NCI-H82 (cell line): ENCODE measurements around the gene TRPT1.

Source experiments
- DNase-seq: peaks from one replicate; lab custom pipeline; 2025; lab: John Stamatoyannopoulos, UW

TRPT1 gene

DNA sequence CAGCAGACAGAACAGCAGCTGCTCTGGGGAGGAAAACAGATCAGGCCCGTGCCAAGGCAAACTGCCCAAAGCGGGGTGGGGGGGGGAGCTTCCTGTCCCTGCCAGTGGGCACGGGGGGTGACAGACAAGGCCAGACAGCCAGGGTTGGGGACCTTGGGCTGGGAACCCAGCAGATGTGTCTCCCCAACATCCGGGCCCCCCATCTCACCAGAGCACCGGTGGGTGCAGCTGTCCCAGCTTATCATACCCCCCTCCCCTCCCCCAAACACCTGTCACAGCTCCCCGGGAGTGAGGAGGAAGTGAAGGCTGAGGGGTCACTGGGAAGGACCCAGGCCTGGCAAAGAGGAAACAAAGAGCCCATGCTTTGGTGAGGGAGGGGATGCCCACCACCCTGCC is 19.4 kb upstream of the TRPT1 start:
- DNase-seq, result no peak

DNA sequence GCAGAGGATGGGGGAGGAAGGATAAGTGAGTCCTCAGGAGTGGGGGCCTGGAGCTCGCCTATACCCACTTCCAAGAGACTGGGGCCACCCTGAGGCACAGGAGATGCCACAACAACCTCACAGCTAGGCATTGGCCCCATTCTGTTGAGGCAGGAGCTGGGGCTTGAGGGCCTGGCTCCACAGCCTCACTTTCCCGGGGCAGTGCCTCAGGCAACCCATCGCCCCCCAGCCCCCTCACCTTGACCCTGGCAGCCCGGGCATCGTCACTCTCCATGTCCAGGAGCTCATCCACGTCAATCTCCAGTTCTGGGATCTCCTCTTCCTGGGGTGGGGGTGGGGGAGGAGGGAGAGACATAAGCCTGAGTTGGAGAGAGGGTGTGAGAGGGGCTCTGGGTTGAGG is 19.0 kb upstream of the TRPT1 start:
- no peak for DNase-seq

DNA sequence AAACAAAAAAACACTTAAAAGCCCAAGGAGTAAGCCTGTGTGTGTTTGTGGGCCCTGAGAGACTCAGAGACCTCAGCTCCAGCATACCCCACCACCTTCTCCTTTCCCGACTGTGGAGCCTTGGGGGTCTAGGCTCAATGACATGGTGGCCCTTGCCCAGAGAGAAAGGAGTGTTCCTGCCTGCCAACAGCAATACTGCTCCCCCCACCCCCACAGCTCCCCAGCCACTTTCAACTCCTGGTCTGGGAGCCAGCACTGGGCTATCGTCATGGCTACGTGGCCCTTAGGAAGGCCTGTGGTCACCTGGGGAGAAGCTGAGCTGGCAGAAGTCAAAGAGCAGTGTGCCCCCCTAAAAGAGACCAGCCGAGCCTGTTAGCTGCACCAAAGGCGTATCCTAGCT is 18.1 kb upstream of the TRPT1 start:
- no peak for DNase-seq

DNA sequence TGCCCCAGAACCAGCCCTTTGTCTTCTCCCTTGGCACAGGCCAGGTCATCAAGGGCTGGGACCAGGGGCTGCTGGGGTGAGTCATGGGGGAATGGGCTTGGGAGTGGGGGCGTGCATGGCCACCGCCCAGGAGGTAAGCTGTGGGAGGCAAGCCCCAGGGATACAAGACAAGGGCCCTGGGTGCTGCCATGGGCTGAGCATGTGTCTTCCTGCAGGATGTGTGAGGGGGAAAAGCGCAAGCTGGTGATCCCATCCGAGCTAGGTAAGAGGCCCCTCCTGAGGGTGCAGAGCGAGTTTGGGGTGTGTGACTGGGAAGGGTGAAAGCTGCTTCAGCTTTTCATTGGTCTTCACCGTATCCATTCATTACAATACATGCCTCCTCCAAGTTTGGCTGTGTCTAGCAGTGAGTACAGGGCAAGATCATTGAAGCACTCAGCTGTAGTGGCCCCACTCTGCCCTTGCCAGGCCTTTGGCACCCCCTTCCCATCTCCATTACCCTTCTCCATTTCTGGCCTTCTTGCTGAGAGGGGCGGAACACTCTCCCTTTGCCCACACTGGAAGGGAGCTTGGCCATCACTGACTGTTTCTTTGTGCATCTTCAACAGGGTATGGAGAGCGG is 17.4 kb upstream of the TRPT1 start:
- DNase-seq, result no peak

DNA sequence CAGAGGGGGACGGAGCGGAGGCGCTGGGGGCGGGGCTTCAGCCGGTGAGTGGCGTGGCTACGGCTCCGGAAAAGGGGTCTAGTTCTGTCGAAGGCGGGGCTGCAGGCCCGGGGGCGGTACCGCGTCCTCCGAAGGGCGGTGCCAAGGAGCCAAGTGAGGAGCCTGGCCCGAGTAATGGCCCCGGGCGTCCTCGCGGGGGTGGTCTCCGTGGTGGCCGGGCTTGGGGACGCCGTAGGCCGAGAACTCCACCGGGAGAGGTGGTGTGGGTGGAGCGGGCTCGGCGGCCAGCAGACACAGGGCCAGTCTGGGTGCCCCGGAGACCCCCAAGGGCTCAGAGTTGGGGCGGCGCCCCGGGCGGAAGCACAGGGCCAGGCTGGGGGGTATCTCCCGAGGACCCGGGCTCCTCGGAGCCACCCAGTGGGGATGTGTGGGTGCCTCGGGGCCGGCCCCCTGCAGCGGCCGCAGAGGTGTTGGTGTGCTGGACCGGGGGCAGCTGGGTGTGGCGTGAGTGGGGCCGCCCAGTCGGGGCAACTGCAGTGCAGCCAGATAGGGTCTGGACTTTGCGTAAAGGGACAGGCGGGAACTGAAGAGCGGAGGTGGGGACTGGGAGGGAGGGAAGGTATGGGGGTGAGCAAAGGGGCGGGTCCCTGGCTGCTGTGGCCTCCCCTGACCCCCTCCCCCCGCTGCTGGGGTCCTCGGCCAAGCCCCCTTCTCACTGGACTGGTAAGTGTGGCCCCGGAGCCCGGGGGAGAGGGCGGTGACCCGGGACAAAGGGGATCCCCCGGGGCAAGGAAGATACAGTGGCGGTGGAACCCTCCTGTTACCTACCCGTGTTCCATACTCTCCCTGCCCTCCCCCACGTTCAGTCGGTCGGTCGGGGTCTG is 15.7 kb upstream of the TRPT1 start:
- DNase-seq, result peak; percentile 63

DNA sequence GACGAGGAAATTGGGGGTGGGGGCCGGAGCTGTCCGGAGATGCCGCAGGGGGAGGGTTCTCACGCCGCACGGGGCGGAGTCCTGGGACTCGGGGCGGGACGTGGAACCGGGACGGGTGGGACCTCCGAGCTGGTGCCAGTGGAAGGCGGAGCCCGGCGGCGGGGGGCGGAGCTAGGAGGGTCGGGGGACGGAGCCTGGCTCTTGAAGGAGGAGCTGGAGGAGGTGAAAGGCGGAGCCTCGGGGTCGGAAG is 15.2 kb upstream of the TRPT1 start:
- DNase-seq, result peak; percentile 98

DNA sequence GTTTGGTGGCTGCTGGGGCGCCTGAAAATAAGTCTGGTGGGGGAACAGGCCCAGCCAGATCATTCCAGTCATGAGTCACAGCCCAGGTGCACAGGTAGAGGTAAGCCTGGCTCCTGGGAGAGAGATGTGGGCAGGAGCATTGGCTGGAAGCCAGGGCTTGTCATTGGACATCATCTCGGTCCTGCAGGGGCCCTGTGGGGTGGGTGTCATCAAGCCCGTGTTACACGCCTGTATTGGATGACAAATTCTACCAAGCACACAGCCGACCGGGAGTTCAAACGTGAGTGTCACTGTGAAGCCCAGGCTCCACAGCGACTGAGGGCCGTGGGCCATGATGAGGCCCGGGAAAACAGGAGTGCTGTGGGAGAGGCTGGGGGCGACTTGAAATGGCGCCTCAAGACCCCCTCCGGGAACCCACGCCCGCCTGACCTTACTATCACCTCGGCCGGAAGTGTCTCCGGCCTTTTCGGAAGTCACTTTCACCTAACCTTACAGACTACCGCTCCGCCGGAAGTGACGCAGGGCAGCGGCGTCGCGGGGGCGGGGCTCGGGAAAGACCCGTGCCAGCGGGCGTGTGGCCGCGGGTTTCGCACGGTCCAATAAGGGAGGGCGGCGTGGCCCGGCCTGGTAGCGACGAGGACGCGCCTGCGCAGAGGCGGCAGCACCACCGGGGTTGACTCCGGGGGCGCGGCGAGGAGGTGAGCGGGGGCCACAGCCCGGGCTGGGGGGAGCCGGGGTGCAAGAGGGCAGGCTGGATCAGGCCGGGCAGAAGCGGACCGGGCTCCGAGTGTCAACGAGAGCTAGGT is 14.7 kb upstream of the TRPT1 start, which contains the start of gene FKBP2:
TSS of gene FKBP2 (plus strand) at position 661 of the 806 bp plus-strand sequence. CDS start 1,293 bp downstream, outside the sequence.
- DNase-seq, result peak; percentile 96

DNA sequence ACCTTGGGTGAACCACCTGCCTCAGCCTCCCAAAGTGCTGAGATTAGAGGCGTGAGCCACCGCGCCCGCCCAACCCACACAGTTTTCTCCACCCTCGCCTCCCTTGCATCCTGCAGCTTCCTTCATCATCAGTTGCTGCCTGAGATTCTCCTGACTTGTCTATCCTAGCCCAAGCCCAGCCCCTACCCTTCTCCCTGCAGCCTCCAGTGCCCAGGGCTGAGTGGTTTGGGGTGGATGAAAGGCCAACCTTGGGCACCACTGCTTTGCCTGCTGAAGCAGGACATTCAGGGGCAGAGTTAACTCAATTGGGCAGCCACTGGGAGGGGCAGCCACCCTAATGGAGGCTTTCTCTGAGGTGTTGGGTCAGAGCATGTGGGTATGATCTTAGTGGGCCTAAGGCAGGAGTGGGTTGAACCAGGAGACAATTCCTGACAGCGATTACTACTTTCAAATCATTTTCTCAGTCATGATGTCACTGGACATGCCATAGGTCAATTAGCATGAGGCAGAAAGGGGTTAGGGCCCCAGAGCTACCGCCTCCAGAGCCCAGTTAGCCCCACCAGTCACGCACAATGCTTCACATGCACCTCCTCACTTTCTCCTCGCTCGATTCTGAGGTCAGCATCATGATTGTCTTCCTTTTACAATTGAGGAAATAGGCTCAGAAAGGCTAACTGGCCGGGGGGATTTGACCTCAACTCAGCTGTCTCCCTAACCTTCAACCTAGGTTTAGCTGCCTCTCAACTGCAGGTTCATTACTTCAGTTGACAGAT is 13.9 kb upstream of the TRPT1 start:
- DNase-seq, result no peak

DNA sequence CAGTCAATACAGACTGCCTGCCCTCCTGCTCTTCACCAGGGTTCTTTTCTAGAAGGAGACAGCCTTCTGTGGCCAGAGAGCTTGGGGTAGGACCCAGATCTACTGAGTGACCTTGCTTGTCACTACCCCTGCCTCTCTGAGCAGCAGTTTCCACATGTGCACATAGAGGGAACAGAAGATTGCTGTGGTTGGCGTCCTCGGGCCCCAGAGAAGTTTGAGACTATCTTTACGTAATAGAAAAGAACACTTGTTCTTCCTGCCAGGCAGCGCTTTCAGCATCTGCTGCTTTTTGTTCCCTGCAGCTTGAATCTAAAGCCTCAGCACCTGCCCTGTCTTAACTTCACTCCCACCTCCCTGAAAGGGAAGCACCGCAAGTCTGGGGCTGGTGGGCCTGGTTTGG is 13.0 kb upstream of the TRPT1 start:
- no peak for DNase-seq

DNA sequence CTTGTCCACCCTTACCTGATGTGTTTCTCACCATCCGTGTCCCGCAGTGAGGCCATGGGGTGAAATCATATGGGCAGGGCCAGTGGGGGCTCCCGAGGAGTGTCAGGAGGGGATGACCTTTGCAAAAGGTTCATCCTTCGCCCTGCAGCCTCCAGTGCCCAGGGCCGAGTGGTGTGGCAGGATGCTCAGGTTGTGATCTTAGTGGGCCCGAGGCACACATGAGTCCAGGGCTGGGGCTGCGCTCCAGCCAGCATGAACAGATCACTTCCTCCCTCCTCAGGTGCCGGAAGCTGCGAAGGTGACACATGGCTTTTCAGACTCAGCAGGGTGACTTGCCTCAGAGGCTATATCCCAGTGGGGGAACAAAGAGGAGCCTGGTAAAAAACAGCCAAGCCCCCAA is 12.1 kb upstream of the TRPT1 start:
- no peak for DNase-seq

DNA sequence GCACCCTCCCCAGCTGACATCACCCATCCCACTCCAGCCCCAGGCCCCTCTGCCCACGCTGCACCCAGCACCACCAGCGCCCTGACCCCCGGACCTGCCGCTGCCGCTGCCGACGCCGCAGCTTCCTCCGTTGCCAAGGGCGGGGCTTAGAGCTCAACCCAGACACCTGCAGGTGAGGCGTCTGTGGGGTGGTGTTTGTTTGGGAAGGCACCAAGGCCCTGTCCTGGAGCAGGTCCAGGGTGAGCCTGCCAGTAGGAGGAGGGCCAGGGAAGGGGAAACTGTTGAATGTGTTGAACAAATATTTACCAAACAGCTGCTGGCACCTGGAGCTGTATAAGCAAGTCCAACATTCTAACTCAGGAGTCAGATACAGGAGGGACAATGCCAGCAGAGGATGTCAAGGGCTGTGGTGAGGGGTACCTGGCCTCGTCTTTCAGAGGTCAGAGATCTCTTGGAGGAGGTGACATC is 11.5 kb upstream of the TRPT1 start:
- no peak for DNase-seq

DNA sequence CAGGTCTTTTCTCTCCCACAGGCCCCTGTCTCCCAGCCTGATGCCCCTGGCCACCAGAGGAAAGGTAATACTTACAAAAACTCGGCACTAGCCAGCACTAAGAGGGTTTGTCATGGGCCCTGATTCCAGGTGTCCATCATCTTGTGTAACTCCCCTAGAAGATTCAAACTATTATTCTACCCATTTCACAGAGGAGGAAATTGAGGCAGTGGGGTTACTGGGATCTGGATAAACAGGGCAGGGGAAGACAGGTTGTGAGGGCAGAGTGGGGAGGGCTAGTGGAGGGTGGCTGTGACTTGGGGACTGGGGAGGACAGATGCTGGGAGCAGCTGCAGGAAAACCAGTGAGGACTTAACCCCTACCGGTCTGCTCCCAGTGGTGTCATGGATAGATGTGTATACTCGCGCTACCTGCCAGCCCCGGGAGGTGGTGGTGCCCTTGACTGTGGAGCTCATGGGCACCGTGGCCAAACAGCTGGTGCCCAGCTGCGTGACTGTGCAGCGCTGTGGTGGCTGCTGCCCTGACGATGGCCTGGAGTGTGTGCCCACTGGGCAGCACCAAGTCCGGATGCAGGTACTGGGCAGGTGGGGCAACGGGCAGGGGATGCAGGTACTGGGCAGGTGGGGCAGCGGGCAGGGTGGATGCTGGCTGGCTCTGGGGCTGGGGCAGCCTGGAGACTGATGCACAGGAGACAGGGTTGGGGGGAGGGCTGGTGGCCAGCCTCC is 9.6 kb upstream of the TRPT1 start:
- no peak for DNase-seq

DNA sequence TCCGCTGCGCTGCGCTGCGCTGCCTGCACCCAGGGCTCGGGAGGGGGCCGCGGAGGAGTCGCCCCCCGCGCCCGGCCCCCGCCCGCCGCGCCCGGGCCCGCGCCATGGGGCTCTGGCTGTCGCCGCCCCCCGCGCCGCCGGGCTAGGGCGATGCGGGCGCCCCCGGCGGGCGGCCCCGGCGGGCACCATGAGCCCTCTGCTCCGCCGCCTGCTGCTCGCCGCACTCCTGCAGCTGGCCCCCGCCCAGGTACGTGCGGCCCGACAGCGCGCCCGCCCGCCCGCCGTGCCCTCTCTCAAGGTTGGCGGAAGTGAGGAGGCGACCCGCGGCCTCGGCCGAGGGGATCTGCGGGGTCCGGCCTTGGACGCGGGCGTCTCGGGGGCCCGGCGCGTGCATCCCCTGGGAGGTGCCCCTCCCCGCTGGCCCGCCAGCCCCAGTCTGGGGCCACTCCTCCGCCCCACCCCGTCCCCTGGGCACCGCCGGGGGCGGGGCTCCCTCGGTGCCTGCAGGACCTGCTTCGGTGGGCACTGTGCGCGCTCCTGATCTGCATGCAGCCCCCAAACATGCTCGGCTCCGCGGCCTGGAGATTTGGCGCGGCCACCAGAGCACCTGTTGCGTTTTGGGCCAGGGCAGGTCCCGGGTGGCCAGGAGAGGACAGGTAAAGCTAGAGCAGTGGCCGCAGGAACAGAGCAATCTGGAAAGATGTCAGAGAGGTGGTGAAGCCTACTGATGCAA is 8.8 kb upstream of the TRPT1 start:
- peak; percentile 53 for DNase-seq

DNA sequence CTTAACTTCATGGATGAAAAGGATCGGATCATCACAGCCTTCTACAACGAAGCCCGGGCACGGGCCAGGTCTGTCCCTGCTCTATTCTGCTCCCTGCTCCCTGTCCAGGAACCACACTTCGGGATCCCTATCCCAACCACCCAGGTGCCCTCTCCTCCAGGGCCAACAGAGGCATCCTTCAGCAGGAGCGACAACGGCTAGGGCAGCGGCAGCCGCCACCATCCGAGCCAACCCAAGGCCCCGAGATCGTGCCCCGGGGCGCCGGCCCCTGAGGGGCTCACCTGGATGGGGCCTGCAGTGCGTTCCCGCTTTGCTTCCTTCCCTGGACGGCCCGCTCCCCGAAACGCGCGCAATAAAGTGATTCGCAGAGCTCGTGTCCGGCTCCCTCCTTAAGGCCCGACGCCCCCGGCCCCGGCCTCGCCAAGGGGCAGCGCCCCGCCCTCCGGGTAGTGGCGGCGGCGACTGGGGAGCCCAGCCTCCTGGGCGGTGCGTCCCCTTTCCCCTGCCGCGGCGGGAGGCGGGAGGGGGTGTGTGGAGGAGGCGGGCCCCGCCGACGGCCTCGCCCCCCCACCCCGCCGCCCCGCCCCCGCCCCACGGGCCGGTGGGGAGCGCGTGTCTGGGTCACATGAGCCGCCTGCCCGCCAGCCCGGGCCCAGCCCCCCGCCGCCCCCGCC is 8.1 kb upstream of the TRPT1 start, which contains the start of gene VEGFB:
TSS of gene VEGFB (plus strand) at position 672 of the 674 bp plus-strand sequence. CDS start 250 bp downstream, outside the sequence.
- peak; percentile 76 for DNase-seq

DNA sequence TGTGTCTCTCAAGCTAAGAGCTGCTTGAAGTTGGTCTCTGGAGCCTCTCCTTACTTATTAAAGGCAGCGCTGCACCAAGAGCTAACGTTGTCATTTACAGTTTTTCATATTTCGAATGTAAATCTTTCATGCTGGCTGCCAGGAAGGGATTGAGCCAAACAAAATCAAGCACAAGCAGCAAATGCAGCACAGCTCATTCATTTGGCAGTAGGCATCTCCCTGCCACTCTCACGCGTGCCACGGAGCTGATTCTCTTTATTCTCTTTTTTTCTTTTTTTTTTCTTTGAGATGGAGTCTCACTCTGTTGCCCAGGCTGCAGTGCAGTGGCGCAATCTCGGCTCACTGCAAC is 7.0 kb upstream of the TRPT1 start:
- DNase-seq, result no peak

DNA sequence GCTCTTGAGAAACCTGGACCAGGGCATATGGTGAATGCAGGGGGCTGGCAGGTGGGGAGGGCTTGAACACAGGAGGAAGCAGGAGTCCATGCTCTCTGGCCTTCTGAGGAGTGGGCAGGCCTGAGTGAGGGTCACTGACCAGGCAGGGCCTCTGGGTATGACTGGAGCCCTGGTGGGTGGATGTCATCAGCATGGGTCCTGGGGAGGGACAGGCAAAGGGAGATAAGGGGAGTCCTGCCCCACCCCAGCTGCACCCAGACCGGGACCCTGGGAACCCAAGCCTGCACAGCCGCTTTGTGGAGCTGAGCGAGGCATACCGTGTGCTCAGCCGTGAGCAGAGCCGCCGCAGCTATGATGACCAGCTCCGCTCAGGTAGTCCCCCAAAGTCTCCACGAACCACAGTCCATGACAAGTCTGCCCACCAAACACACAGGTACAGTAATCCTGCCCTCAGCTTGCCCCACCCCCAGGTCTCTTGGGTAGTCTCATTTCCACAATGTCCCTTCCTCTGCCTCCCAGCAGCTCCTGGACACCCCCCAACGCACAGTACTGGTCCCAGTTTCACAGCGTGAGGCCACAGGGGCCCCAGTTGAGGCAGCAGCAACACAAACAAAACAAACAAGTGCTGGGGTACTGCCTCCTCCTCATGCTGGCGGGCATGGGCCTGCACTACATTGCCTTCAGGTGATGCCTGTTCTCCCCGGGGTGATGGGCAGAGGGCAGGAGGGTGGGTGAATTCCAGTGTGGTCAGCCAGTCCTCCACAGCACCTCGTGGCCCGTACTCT is 6.4 kb upstream of the TRPT1 start:
- DNase-seq, result no peak

DNA sequence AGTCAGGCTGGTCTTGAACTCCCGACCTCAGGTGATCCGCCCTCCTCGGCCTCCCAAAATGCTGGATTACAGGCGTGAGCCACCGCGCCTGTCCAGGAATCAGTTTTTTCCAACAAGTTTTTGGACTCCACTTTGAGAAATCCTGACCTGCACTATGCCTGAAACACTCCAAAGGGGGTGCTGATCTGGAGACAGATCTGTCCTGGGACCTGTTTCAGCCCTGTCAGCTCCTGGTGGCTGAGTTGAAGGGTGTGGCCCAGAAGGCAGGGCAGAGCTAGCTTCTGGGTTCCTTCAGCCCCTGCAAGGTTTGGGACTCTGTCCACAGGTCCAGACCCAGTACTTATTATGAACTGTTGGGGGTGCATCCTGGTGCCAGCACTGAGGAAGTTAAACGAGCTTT is 5.6 kb upstream of the TRPT1 start:
- no peak for DNase-seq

DNA sequence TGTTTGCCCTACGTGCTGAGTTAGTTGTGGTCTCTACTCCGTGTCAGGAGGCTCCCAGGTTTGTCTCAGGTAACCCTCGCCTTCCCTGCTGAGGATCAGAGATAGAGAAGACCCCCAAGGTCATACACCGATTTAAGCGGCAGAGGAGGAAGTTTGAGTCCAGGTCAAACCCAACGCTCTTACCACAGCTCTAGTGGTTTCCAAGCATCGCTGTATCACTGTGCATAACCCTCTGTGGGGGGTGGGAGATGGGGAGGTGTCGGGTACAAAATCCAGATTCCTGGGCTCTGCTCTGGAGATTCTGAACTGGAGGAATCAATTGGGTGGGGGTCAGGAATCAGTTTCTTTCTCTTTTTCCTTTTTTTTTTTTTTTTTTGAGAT is 5.0 kb upstream of the TRPT1 start:
- DNase-seq, result no peak
